NCI-H2196 treated with DMSO at 0.1 percent for 48 hours (cell line): ENCODE data around the gene CHTF18.

Source experiments
- DNase-seq: peaks from one replicate; lab custom pipeline; 2025; ENCODE audit not compliant: unreplicated experiment; lab: John Stamatoyannopoulos, UW

The CHTF18 gene

GRCh38 chr16:843771-844170, 55.4 kb downstream of the CHTF18 start:
- DNase-seq: no peak

DNA sequence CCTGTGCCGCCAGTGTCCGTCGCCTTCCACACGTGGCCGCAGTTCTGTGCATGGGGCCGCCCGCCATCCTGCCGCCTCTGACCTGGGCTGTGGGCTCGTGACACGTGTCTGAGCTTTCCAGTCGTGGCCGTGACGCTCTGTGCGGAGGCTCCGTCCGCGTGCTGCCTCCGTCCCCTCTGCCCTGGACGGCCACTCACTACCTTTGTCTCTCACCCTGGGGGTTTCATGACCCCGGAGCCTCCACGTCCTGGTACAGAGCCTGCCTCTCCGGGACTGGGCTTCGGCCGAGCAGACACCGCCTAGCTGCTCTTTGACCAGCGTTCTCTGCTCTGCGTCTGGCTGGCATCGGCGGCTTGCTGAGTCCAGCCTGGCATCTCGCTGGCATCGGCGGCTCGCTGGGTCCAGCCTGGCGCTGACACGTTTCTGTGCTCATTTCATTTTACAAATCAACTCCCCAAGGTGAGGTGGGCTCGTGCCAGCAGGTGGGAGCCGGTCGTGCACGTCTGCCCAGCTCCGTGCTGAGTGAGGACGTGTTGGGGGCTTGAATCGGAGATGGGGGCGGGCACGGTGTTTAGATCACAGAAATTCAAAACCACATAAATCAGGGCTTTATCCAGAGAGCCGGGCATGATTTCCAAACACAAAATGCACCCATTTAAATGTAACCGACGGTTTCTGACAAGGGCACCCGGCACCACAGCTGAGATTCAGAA, 56.4 kb downstream of the CHTF18 start:
- no peak for DNase-seq

DNA sequence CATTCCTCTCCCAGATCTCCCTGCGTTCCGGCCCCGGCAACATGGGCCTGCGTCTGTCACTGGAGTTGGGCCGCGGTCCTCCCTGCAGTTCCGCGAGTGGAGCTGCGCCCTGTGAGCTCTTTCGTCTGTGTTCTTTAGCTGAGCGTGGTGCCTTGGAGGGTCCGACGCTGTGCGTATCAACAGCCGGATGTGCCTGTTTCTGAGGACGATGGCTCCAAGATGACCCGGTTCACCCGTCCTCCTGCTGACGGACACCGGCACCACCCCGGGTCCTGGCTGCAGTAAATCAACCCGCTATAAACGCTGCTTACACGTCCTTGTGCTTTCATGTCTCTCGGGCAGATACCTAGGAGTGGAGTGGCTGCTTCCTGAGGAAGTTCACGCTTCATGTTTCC, 56.9 kb downstream of the CHTF18 start:
- no peak for DNase-seq

GRCh38 chr16:847151-847550, 58.7 kb downstream of the CHTF18 start:
- DNase-seq: no peak
